Measurements from ENCODE around the gene EXOSC1. TPM values are rescaled to one million over a fixed set of nuclear protein-coding genes. Genes with fewer than 3 reads are reported as not detected.

The EXOSC1 gene
- total and polyA plus RNA-seq, 2 of the 13 experiments (the other 11 are each of a cell fraction or from before 2014, with no cell fraction given) = 36.3 to 39.9 TPM

DNA sequence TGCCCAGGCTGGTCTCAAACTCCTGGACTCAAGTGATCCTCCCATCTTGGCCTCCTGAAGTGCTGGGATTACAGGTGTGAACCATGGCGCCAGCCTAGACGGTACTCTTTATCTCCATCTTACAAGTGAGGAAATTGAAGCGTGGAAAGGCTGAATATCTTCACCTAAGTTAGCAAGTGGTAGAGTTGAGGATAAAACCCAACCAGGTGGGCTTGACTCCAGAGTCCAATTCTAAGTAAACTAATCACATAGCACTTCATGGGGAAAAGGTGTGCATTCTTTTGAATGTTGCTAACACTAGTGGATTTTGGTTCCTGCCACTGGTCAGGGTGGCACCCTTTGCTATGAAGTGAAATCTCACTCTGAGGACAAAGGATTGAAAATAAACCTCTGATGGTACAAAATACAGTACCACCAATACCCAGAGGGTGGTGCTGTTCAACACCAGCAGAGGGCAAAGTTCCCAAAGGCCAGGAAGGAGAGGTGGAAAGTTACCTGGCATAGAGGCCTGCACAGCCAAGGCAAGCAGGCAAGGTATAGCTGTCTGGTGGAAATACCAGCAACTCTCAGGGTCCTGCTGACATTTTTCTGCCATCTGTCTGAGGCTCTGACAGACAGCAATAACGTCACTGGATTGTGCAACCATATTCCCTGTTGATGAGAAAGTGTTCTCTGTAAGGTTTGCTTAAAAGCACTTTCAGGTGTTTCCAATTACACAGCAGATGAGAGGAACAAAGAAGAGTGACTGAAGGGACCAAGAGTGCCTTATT is 17.7 kb upstream of the EXOSC1 start (continued):
- TF ChIP-seq HNRNPL (IDR thresholded peaks at IDR 0.05; ENCODE audit: low read depth, low read length) = no peak
- no peak for TF ChIP-seq NFYB (CRISPR knock-in tag; IDR thresholded peaks at IDR 0.05)
- peak; percentile 100 for TF ChIP-seq ZNF766 (CRISPR knock-in tag; IDR thresholded peaks at IDR 0.05; ENCODE audit: borderline replicate concordance)
- TF ChIP-seq ZNF264 (CRISPR knock-in tag; IDR thresholded peaks at IDR 0.05) = 0 out of 2 replicates have a peak, but pooled peaks have one; percentile 28
- TF ChIP-seq TBX3 (IDR thresholded peaks at IDR 0.05; ENCODE audit: borderline replicate concordance) = 0 out of 2 replicates have a peak, but pooled peaks have one; percentile 11
- peak; percentile 34; the same call in 1 of the 2 replicates for TF ChIP-seq CREB1 (IDR thresholded peaks at IDR 0.05)
- peak; percentile 64; the same call in 1 of the 2 replicates for TF ChIP-seq CREB1 (CRISPR knock-in tag; IDR thresholded peaks at IDR 0.05)
- TF ChIP-seq NR2F6 (IDR thresholded peaks at IDR 0.05) = peak; percentile 54
- peak; percentile 51; the same call in 1 of the 2 replicates for TF ChIP-seq NR2F6 (CRISPR knock-in tag; IDR thresholded peaks at IDR 0.05)
- TF ChIP-seq, protein P1, sequence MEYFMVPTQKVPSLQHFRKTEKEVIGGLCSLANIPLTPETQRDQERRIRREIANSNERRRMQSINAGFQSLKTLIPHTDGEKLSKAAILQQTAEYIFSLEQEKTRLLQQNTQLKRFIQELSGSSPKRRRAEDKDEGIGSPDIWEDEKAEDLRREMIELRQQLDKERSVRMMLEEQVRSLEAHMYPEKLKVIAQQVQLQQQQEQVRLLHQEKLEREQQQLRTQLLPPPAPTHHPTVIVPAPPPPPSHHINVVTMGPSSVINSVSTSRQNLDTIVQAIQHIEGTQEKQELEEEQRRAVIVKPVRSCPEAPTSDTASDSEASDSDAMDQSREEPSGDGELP (IDR thresholded peaks at IDR 0.05; ENCODE audit: borderline replicate concordance, low read depth) = peak; percentile 41; the same call in 1 of the 2 replicates
- no peak for TF ChIP-seq SMAD1 (CRISPR knock-in tag; IDR thresholded peaks at IDR 0.05; ENCODE audit: borderline replicate concordance, low read depth)
- TF ChIP-seq ZFP1 (CRISPR knock-in tag; IDR thresholded peaks at IDR 0.05) = 0 out of 2 replicates have a peak, but pooled peaks have one; percentile 35
- TF ChIP-seq SOX6 (IDR thresholded peaks at IDR 0.05) = no peak
- TF ChIP-seq SOX6 (CRISPR knock-in tag; IDR thresholded peaks at IDR 0.05) = 0 out of 2 replicates have a peak, but pooled peaks have one; percentile 15
- peak; percentile 75 for TF ChIP-seq ZEB1 (IDR thresholded peaks at IDR 0.05; ENCODE audit: insufficient replicate concordance, low read depth)
- TF ChIP-seq, protein P2, sequence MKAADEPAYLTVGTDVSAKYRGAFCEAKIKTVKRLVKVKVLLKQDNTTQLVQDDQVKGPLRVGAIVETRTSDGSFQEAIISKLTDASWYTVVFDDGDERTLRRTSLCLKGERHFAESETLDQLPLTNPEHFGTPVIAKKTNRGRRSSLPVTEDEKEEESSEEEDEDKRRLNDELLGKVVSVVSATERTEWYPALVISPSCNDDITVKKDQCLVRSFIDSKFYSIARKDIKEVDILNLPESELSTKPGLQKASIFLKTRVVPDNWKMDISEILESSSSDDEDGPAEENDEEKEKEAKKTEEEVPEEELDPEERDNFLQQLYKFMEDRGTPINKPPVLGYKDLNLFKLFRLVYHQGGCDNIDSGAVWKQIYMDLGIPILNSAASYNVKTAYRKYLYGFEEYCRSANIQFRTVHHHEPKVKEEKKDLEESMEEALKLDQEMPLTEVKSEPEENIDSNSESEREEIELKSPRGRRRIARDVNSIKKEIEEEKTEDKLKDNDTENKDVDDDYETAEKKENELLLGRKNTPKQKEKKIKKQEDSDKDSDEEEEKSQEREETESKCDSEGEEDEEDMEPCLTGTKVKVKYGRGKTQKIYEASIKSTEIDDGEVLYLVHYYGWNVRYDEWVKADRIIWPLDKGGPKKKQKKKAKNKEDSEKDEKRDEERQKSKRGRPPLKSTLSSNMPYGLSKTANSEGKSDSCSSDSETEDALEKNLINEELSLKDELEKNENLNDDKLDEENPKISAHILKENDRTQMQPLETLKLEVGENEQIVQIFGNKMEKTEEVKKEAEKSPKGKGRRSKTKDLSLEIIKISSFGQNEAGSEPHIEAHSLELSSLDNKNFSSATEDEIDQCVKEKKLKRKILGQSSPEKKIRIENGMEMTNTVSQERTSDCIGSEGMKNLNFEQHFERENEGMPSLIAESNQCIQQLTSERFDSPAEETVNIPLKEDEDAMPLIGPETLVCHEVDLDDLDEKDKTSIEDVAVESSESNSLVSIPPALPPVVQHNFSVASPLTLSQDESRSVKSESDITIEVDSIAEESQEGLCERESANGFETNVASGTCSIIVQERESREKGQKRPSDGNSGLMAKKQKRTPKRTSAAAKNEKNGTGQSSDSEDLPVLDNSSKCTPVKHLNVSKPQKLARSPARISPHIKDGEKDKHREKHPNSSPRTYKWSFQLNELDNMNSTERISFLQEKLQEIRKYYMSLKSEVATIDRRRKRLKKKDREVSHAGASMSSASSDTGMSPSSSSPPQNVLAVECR (CRISPR knock-in tag; IDR thresholded peaks at IDR 0.05; ENCODE audit: borderline replicate concordance) = peak; percentile 50; the same call in 1 of the 2 replicates

Measured in HepG2 (cell line).